HEK293 (cell line): Measurements from ENCODE around the gene SELENOS.
A peak's percentile ranks its signal among the peaks of the same experiment; 100 is the strongest.

ENCODE experiments used
- EGR2 ChIP-seq: fragments of 450-650 bp; formaldehyde crosslinking; IDR thresholded peaks from 2 replicates; pipeline ENCODE4 v1.5.1; 2016; ENCODE audit warnings: low read depth, missing biosample characterization, missing genetic modification characterization
- KLF16 ChIP-seq: fragments of 450-650 bp; formaldehyde crosslinking; IDR thresholded peaks from 2 replicates; pipeline ENCODE4 v1.5.1; 2017; ENCODE audit warnings: missing biosample characterization, missing genetic modification characterization
- MEIS1 ChIP-seq: sonication (generic); formaldehyde crosslinking; IDR thresholded peaks from 2 replicates; pipeline ENCODE4 v1.8.1; 2022; ENCODE audit warnings: missing genetic modification reagents, mild to moderate bottlenecking, borderline replicate concordance
- OVOL3 ChIP-seq: fragments of 450-650 bp; formaldehyde crosslinking; IDR thresholded peaks from 2 replicates; pipeline ENCODE4 v1.5.1; 2016; ENCODE audit warnings: missing biosample characterization, missing genetic modification characterization
- SP2 ChIP-seq: fragments of 450-650 bp; formaldehyde crosslinking; IDR thresholded peaks from 2 replicates; pipeline ENCODE4 v1.5.1; 2016; ENCODE audit warnings: missing biosample characterization, missing genetic modification characterization
- TCF7L2 ChIP-seq: IDR thresholded peaks from 2 replicates; pipeline ENCODE4 v1.6.1; 2011; ENCODE audit warnings: low read depth, mild to moderate bottlenecking, inconsistent platforms, low read length, moderate library complexity, borderline replicate concordance
- ZEB2 ChIP-seq: fragments of 450-650 bp; formaldehyde crosslinking; IDR thresholded peaks from 2 replicates; pipeline ENCODE4 v1.5.1; 2016; ENCODE audit warnings: missing biosample characterization, missing genetic modification characterization
- ZNF132 ChIP-seq: fragments of 450-650 bp; formaldehyde crosslinking; IDR thresholded peaks from 2 replicates; pipeline ENCODE4 v1.5.1; 2017; ENCODE audit warnings: missing biosample characterization, missing genetic modification characterization, borderline replicate concordance
- ZNF239 ChIP-seq: fragments of 450-650 bp; formaldehyde crosslinking; IDR thresholded peaks from 2 replicates; pipeline ENCODE4 v1.5.1; 2016; ENCODE audit warnings: missing biosample characterization, missing genetic modification characterization
- ZNF311 ChIP-seq: fragments of 450-650 bp; formaldehyde crosslinking; IDR thresholded peaks from 2 replicates; pipeline ENCODE4 v1.5.1; 2017; ENCODE audit warnings: missing biosample characterization, missing genetic modification characterization, borderline replicate concordance
- ZNF416 ChIP-seq: fragments of 450-650 bp; formaldehyde crosslinking; IDR thresholded peaks from 2 replicates; pipeline ENCODE4 v1.5.1; 2016; ENCODE audit warnings: missing biosample characterization, missing genetic modification characterization
- ZNF48 ChIP-seq: fragments of 450-650 bp; formaldehyde crosslinking; IDR thresholded peaks from 2 replicates; pipeline ENCODE4 v1.5.1; 2016; ENCODE audit warnings: missing biosample characterization, missing genetic modification characterization
- ZNF530 ChIP-seq: fragments of 450-650 bp; formaldehyde crosslinking; IDR thresholded peaks from 2 replicates; pipeline ENCODE4 v1.5.1; 2016; ENCODE audit warnings: low read depth, missing biosample characterization, missing genetic modification characterization
- ZNF544 ChIP-seq: fragments of 450-650 bp; formaldehyde crosslinking; IDR thresholded peaks from 2 replicates; pipeline ENCODE4 v1.5.0; 2017; ENCODE audit warnings: missing biosample characterization, missing genetic modification characterization
- ZNF610 ChIP-seq: fragments of 450-650 bp; formaldehyde crosslinking; IDR thresholded peaks from 2 replicates; pipeline ENCODE4 v1.5.1; 2016; ENCODE audit warnings: missing biosample characterization, missing genetic modification characterization, borderline replicate concordance
- ZNF623 ChIP-seq: fragments of 450-650 bp; formaldehyde crosslinking; IDR thresholded peaks from 2 replicates; pipeline ENCODE4 v1.5.1; 2016; ENCODE audit warnings: missing biosample characterization, missing genetic modification characterization
- ZNF704 ChIP-seq: fragments of 450-650 bp; formaldehyde crosslinking; IDR thresholded peaks from 2 replicates; pipeline ENCODE4 v1.5.1; 2016; ENCODE audit warnings: missing biosample characterization, missing genetic modification characterization
- ZNF776 ChIP-seq: fragments of 450-650 bp; formaldehyde crosslinking; IDR thresholded peaks from 2 replicates; pipeline ENCODE4 v1.5.0; 2017; ENCODE audit warnings: missing biosample characterization, missing genetic modification characterization, borderline replicate concordance
- TF ChIP-seq, protein P1 (sequence below): fragments of 450-650 bp; formaldehyde crosslinking; IDR thresholded peaks from 2 replicates; pipeline ENCODE4 v1.5.1; 2016; ENCODE audit warnings: missing biosample characterization, missing genetic modification characterization
- TF ChIP-seq, protein P2 (sequence below): fragments of 450-650 bp; formaldehyde crosslinking; IDR thresholded peaks from 2 replicates; pipeline ENCODE4 v1.5.1; 2016; ENCODE audit warnings: missing biosample characterization, missing genetic modification characterization
- TF ChIP-seq, protein P3 (sequence below): fragments of 450-650 bp; formaldehyde crosslinking; conservative IDR thresholded peaks from 2 replicates; pipeline ENCODE4 v1.5.1; 2016; ENCODE audit warnings: low read depth, missing biosample characterization, missing genetic modification characterization
- TF ChIP-seq, protein P4 (sequence below): fragments of 450-650 bp; formaldehyde crosslinking; IDR thresholded peaks from 2 replicates; pipeline ENCODE4 v1.5.1; 2016; ENCODE audit warnings: missing biosample characterization, missing genetic modification characterization
- TF ChIP-seq, protein P5 (sequence below): fragments of 450-650 bp; formaldehyde crosslinking; IDR thresholded peaks from 2 replicates; pipeline ENCODE4 v1.5.1; 2016; ENCODE audit warnings: missing biosample characterization, missing genetic modification characterization
- TF ChIP-seq, protein P6 (sequence below): fragments of 450-650 bp; formaldehyde crosslinking; IDR thresholded peaks from 2 replicates; pipeline ENCODE4 v1.5.1; 2016; ENCODE audit warnings: missing biosample characterization, missing genetic modification characterization

Gene SELENOS

DNA sequence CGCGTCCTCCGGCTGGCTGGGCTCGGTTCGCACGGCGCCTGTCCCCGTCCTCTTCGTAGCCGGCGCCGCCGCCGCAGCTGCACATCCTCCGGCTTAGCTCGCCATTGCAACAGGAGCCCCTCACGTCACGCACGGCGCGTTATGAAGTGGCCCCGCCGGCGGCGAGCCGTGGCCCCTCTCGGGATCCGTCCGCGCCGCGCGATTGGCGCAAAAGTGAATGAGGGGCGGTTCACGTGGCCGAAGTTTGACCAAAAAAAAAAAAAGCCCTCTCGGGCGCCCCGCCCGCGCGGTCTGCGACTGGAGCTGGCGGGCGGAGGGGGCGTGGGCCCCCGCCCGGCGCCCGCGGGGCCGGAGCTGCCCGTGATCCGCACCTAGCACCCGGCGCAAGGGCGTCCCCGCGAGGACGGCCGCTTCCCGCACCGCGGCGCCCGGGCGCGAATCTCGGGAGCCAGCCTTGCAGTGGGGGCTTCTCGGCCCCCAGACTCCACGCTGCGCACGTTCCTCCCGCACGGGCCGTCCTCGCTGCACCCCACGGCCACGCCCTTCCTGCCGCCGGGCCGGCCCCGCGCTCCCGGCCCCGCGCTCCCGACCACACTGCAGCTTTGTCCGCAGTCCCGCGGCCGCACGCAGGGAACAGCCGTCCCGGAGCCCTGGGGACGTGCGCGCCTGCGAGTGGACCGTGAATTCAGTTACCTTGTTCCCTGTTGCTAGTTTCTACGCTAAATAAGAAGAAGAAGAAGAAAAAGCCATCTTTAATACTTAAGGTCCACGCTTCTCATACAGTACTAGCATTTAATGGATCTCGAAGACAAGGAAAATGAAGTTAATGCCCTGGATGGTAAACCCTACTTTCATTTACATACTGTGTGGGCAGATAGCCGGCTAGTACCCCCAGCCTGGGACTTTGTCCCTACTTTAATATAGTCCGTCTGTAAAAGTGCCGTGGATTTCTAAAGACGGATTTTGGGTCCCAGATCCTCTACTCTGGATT lies 25.2 kb downstream of the SELENOS start, which contains the start of gene CHSY1 (continued):
- TF ChIP-seq, protein P1, sequence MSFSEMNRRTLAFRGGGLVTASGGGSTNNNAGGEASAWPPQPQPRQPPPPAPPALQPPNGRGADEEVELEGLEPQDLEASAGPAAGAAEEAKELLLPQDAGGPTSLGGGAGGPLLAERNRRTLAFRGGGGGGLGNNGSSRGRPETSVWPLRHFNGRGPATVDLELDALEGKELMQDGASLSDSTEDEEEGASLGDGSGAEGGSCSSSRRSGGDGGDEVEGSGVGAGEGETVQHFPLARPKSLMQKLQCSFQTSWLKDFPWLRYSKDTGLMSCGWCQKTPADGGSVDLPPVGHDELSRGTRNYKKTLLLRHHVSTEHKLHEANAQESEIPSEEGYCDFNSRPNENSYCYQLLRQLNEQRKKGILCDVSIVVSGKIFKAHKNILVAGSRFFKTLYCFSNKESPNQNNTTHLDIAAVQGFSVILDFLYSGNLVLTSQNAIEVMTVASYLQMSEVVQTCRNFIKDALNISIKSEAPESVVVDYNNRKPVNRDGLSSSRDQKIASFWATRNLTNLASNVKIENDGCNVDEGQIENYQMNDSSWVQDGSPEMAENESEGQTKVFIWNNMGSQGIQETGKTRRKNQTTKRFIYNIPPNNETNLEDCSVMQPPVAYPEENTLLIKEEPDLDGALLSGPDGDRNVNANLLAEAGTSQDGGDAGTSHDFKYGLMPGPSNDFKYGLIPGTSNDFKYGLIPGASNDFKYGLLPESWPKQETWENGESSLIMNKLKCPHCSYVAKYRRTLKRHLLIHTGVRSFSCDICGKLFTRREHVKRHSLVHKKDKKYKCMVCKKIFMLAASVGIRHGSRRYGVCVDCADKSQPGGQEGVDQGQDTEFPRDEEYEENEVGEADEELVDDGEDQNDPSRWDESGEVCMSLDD = no peak
- TF ChIP-seq SP2 (tag by site-specific recombination) (peak; percentile 70), ZNF530 (tag by site-specific recombination) (no peak), EGR2 (tag by site-specific recombination) (no peak), TCF7L2 (no peak), ZNF132 (tag by site-specific recombination) (no peak), KLF16 (peak; percentile 50; the same call in 1 of the 2 replicates), MEIS1 (CRISPR knock-in tag) (no peak), ZNF704 (tag by site-specific recombination) (no peak), ZNF48 (no peak), ZEB2 (tag by site-specific recombination) (peak; percentile 64), ZNF776 (tag by site-specific recombination) (no peak), ZNF311 (tag by site-specific recombination) (no peak), ZNF544 (tag by site-specific recombination) (no peak), ZNF416 (tag by site-specific recombination) (no peak), ZNF610 (tag by site-specific recombination) (0 out of 2 replicates have a peak, but pooled peaks have one; percentile 17), OVOL3 (tag by site-specific recombination) (no peak), ZNF239 (tag by site-specific recombination) (no peak), ZNF623 (tag by site-specific recombination) (no peak)
- TF ChIP-seq, protein P2, sequence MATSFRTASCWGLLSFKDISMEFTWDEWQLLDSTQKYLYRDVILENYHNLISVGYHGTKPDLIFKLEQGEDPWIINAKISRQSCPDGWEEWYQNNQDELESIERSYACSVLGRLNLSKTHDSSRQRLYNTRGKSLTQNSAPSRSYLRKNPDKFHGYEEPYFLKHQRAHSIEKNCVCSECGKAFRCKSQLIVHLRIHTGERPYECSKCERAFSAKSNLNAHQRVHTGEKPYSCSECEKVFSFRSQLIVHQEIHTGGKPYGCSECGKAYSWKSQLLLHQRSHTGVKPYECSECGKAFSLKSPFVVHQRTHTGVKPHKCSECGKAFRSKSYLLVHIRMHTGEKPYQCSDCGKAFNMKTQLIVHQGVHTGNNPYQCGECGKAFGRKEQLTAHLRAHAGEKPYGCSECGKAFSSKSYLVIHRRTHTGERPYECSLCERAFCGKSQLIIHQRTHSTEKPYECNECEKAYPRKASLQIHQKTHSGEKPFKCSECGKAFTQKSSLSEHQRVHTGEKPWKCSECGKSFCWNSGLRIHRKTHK (tag by site-specific recombination) = no peak
- TF ChIP-seq, protein P3, sequence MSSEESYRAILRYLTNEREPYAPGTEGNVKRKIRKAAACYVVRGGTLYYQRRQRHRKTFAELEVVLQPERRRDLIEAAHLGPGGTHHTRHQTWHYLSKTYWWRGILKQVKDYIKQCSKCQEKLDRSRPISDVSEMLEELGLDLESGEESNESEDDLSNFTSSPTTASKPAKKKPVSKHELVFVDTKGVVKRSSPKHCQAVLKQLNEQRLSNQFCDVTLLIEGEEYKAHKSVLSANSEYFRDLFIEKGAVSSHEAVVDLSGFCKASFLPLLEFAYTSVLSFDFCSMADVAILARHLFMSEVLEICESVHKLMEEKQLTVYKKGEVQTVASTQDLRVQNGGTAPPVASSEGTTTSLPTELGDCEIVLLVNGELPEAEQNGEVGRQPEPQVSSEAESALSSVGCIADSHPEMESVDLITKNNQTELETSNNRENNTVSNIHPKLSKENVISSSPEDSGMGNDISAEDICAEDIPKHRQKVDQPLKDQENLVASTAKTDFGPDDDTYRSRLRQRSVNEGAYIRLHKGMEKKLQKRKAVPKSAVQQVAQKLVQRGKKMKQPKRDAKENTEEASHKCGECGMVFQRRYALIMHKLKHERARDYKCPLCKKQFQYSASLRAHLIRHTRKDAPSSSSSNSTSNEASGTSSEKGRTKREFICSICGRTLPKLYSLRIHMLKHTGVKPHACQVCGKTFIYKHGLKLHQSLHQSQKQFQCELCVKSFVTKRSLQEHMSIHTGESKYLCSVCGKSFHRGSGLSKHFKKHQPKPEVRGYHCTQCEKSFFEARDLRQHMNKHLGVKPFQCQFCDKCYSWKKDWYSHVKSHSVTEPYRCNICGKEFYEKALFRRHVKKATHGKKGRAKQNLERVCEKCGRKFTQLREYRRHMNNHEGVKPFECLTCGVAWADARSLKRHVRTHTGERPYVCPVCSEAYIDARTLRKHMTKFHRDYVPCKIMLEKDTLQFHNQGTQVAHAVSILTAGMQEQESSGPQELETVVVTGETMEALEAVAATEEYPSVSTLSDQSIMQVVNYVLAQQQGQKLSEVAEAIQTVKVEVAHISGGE (tag by site-specific recombination) = peak; percentile 53; the same call in 1 of the 2 replicates
- TF ChIP-seq, protein P4, sequence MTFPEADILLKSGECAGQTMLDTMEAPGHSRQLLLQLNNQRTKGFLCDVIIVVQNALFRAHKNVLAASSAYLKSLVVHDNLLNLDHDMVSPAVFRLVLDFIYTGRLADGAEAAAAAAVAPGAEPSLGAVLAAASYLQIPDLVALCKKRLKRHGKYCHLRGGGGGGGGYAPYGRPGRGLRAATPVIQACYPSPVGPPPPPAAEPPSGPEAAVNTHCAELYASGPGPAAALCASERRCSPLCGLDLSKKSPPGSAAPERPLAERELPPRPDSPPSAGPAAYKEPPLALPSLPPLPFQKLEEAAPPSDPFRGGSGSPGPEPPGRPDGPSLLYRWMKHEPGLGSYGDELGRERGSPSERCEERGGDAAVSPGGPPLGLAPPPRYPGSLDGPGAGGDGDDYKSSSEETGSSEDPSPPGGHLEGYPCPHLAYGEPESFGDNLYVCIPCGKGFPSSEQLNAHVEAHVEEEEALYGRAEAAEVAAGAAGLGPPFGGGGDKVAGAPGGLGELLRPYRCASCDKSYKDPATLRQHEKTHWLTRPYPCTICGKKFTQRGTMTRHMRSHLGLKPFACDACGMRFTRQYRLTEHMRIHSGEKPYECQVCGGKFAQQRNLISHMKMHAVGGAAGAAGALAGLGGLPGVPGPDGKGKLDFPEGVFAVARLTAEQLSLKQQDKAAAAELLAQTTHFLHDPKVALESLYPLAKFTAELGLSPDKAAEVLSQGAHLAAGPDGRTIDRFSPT (tag by site-specific recombination) = no peak
- TF ChIP-seq, protein P5, sequence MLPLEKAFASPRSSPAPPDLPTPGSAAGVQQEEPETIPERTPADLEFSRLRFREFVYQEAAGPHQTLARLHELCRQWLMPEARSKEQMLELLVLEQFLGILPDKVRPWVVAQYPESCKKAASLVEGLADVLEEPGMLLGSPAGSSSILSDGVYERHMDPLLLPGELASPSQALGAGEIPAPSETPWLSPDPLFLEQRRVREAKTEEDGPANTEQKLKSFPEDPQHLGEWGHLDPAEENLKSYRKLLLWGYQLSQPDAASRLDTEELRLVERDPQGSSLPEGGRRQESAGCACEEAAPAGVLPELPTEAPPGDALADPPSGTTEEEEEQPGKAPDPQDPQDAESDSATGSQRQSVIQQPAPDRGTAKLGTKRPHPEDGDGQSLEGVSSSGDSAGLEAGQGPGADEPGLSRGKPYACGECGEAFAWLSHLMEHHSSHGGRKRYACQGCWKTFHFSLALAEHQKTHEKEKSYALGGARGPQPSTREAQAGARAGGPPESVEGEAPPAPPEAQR (tag by site-specific recombination) = no peak
- TF ChIP-seq, protein P6, sequence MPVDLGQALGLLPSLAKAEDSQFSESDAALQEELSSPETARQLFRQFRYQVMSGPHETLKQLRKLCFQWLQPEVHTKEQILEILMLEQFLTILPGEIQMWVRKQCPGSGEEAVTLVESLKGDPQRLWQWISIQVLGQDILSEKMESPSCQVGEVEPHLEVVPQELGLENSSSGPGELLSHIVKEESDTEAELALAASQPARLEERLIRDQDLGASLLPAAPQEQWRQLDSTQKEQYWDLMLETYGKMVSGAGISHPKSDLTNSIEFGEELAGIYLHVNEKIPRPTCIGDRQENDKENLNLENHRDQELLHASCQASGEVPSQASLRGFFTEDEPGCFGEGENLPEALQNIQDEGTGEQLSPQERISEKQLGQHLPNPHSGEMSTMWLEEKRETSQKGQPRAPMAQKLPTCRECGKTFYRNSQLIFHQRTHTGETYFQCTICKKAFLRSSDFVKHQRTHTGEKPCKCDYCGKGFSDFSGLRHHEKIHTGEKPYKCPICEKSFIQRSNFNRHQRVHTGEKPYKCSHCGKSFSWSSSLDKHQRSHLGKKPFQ (tag by site-specific recombination) = no peak
